IPS-18c (cell line): ENCODE data around the gene PDE4D.

ENCODE experiments used
- H3K4me3 ChIP-seq: 2 replicates; pipeline ENCODE4 v1.7.0; 2013; ENCODE audit warnings: low read depth, mild to moderate bottlenecking, low read length, moderate library complexity; ENCODE audit not compliant: insufficient read depth
- H3K9me3 ChIP-seq: one replicate; pipeline ENCODE4 v1.6.1; 2013; ENCODE audit warnings: mild to moderate bottlenecking, low read length, moderate library complexity; ENCODE audit not compliant: control insufficient read depth, insufficient read depth

PDE4D gene

GRCh38 chr5:59025734-59026133 lies 867.8 kb downstream of the PDE4D start:
- Histone ChIP-seq H3K4me3 (no peak overlapping the region), H3K9me3 (no peaks in the 10 kb centered on the region)

DNA sequence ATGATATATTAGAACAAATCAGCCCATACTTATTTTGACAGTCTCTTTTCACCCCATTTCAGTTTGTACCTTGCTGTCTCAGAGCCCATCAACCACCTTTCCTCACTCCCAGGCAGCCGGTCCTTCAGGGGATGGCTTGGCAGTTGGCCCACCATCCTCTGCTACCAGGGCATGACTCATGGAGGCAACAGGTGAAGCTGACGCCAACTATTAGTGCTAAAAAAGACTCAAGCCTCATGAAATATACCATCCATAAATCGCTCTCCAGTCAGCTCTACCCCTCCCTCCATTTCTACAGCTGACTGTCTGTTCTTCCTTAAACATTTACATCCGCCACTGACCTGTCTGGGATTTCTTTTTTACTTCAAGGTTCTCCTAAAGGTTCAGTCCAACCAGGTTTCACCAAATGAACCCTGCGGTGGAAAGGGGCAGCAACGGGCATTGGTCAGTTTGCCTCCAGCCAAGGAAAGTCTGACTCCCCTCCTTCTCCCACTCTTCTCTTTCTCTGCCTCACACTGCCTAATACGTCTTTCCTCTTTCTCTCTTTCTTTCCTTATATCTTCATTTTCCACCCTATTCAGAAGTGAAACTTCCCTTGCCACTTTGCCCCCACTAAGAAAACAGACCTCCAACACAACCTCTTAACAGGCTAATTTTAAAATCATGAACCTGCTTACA lies 871.5 kb downstream of the PDE4D start:
- Histone ChIP-seq H3K4me3 (no peak overlapping the region), H3K9me3 (no peaks in the 10 kb centered on the region)

DNA sequence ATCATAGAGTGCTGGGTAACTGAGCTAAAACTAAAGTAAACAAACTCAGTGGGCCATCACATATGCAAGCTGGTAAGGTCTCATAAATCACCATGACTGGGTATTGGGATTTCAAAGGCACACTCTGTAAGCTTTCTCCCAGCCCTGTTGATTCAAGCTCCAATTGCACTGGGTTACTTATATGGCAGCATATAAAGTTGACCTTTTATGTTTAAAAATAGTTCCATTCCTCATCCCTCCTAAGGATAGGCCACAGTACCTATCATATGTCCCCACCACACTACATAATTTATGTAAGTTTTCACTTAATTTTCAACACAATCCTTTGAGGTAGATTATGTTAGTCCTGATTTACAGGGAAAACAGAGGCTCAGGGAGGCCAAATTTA lies 872.2 kb downstream of the PDE4D start:
- Histone ChIP-seq H3K4me3 (no peak overlapping the region), H3K9me3 (no peaks in the 10 kb centered on the region)

DNA sequence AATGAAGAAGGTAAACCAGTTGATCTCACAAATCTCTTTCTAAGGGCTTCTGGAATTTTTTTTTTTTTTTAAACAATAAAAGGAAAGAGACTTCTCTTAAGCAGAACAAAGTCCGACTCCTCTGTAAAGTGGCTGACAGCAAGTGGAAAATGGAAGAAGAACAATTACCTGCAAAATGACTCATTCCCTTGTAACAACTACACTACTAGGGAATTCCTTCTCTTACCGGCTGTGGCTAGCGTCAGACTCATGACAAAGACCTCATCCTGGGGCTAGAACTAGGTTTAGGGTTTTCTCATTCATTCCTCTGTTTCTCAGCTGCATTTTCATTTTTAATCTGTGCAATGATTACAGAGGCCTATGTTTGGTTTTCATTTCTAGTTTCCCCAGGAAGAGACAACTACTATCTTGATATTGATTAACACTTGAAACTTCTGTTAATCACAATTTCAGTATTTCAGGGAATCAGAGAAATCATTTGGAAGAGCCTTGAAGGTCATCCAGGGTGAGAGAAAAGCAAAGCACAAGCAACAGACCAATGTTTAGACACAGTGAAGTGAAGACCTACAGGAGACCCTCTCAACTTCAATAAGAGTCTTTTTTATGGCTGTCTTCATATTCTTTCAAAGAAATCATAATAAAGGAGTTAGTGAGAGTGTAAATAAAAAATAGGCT lies 872.8 kb downstream of the PDE4D start:
- Histone ChIP-seq H3K9me3 (no peaks in the 10 kb centered on the region), H3K4me3 (no peak overlapping the region)

- H3K4me3 ChIP-seq, result no peak overlapping the region
- no peaks in the 10 kb centered on the region for H3K9me3 ChIP-seq
Measured at GRCh38 chr5:59019078-59019477, 874.4 kb downstream of the PDE4D start.

- Histone ChIP-seq H3K9me3 (no peaks in the 10 kb centered on the region), H3K4me3 (no peak overlapping the region)
Measured at GRCh38 chr5:59016925-59017324, 876.6 kb downstream of the PDE4D start.

GRCh38 chr5:59008816-59009473 lies 884.6 kb downstream of the PDE4D start:
- Histone ChIP-seq H3K4me3 (no peak overlapping the region), H3K9me3 (no peaks in the 10 kb centered on the region)

DNA sequence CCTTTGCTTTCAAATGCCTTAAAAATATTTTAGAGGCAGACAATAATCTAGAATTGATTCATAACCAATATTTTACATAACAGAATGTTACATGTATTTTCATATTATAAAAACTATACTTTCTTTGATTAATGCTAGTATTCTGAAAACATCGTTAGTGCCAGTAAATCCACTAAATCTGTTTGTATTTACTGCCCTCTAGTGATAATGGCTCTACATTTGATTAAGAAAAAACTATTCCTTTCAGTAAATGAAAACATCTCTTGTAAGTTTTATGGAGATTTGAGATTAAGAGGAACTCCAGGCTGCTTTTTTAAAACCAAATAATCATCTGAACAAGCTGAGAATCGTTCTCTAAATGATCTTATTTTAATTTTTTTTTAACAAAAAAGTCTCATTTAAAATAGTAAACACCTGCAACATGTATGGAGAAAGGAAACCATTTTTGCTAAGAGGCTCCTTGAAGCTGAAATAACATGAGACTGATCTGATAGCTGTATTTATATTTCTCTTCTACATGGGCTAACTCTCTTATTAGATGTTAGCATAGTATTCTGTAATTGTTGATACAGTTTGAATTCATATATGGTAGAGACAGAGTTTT lies 886.0 kb downstream of the PDE4D start:
- no peaks in the 10 kb centered on the region for H3K9me3 ChIP-seq
- no peak overlapping the region for H3K4me3 ChIP-seq

- no peak overlapping the region for H3K4me3 ChIP-seq
Measured at GRCh38 chr5:59005934-59006701, 887.4 kb downstream of the PDE4D start.

DNA sequence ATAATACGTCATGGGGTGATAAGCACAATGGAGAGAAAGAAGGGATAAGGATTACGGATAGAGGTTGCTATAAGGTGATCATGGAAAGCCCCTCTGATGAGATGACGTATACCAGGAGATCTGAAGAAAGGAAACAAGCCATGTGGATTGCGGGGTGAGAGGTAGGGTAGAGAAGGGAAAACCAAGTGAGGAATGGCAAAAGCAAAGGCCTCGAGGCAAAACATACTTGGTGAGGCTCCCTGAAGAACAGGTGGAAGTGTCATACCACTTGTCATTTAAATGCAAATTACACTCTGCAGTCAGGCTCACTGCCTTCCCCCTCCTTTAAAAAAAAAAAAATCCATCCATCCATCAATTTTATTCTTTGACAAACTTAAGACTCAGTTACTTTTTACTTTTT lies 889.9 kb downstream of the PDE4D start:
- Histone ChIP-seq H3K4me3 (no peak overlapping the region), H3K9me3 (no peaks in the 10 kb centered on the region)

More at GRCh38 chr5:59005934-59006701, 887.4 kb downstream of the PDE4D start:
- H3K9me3 ChIP-seq, result no peaks in the 10 kb centered on the region

GRCh38 chr5:59003124-59003523 lies 890.4 kb downstream of the PDE4D start:
- H3K4me3 ChIP-seq, result no peak overlapping the region

GRCh38 chr5:59002162-59002825 lies 891.2 kb downstream of the PDE4D start:
- Histone ChIP-seq H3K9me3 (no peaks in the 10 kb centered on the region), H3K4me3 (no peak overlapping the region)

More at GRCh38 chr5:59003124-59003523, 890.4 kb downstream of the PDE4D start:
- H3K9me3 ChIP-seq, result no peaks in the 10 kb centered on the region

DNA sequence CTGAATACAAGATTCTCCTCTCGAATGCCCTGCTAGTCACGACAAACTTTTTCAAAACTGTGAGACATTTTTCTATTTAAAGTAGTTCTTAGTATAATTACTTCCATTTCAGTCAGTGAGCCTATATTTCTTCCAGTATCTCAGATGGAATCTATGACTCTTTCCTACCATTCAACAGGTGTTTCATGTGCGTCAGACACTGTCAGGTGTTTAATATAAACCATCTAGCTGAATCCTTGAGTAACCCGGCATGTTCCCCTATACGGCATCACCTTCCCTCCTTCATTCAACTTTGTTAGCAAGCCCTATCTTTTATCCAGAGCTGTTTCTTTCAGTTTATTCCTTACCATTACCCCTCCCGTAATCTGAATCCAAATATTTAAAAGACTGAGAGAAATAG lies 891.8 kb downstream of the PDE4D start:
- Histone ChIP-seq H3K9me3 (no peaks in the 10 kb centered on the region), H3K4me3 (no peak overlapping the region)

- no peaks in the 10 kb centered on the region for H3K9me3 ChIP-seq
- no peak overlapping the region for H3K4me3 ChIP-seq
Measured at GRCh38 chr5:59001154-59001553, 892.4 kb downstream of the PDE4D start.

GRCh38 chr5:59000211-59000610 lies 893.3 kb downstream of the PDE4D start:
- Histone ChIP-seq H3K9me3 (no peaks in the 10 kb centered on the region), H3K4me3 (no peak overlapping the region)

DNA sequence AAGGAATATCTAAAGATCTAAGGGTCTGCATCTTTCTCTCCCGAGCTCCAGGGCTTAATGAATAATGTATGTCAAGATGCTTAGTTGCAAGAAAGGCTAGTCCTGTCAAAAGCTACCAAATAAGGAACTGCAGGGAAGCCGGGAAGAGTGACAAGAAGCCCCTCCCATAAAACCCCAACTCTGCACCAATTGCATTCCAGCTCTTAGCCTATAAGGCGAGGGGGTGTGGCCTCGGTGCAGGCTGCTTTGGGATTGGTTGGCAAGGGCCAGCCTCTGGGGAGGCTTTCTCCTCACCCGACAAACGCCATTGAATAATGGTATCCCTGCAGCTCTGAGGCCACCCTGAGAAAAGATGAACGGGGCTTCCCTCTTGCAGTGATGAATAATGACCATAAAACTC lies 893.7 kb downstream of the PDE4D start:
- H3K4me3 ChIP-seq, result no peak overlapping the region
- H3K9me3 ChIP-seq, result no peaks in the 10 kb centered on the region

- no peak overlapping the region for H3K4me3 ChIP-seq
- no peaks in the 10 kb centered on the region for H3K9me3 ChIP-seq
Measured at GRCh38 chr5:58998544-58998943, 895.0 kb downstream of the PDE4D start.
